HepG2 (cell line): ENCODE measurements around the gene CST4. TPM values are rescaled to one million over a fixed set of nuclear protein-coding genes. Genes with fewer than 3 reads are reported as not detected.

Experiments
- ATAC-seq: fragments of 200-7000 bp; cut with Tn5 transposase; 3 replicates; pipeline ENCODE4 v1.9.1; 2020; ENCODE audit warnings: mild to moderate bottlenecking, moderate library complexity
- BruUV-seq: library from RNA; stranded (reverse); fragments of 400-500 nt; replicated peaks from 2 replicates; lab custom pipeline; 2021; lab: Mats Ljungman, UMichigan
- CTCF ChIA-PET: fragments of 300-600 bp; formaldehyde crosslinking; extraction: SDS; loops from one replicate; lab custom pipeline; 2021; ENCODE audit warnings: low total read pairs, inconsistent platforms, low intra/inter-chr PET ratio; lab: Yijun Ruan, JAX
- POLR2A ChIA-PET: fragments of 350-600 bp; sonication (Branson Sonifier 250); formaldehyde crosslinking; loops from one replicate; lab custom pipeline; 2020; ENCODE audit warnings: antibody characterized with exemption, inconsistent platforms; lab: Yijun Ruan, JAX
- DNase-seq: peaks from one replicate; pipeline ENCODE4 v3.0.0-alpha.2; 2015; ENCODE audit warnings: low spot score
- FAIRE-seq: peaks from 3 replicates; lab custom pipeline; 2011; peaks lifted over from hg19 to GRCh38; lab: Jason Lieb, UNC
- H2AFZ ChIP-seq: one replicate; pipeline ENCODE4 v1.6.1; 2011; ENCODE audit warnings: low read length, inconsistent platforms
- H3K27ac ChIP-seq: fragments of 300-600 bp; 3 replicates; pipeline ENCODE4 v1.8.0; 2011; ENCODE audit warnings: mixed run types, mild to moderate bottlenecking, mixed read lengths, low read length, inconsistent platforms; ENCODE audit not compliant: insufficient read depth; ENCODE audit errors: extremely low read length
- H3K27me3 ChIP-seq, 2 experiments: fragments of 200-600 bp in 1 of 2; 2 replicates in 1 of 2; 3 replicates in 1 of 2; pipeline versions ENCODE4 v1.6.0 to v1.8.0; 2011; ENCODE audit warnings: low read length in 2 of 2, mild to moderate bottlenecking in 2 of 2, moderate library complexity in 2 of 2, inconsistent platforms in 1 of 2; ENCODE audit not compliant: insufficient read depth in 2 of 2, control insufficient read depth in 1 of 2
- H3K36me3 ChIP-seq, 2 experiments: fragments of 200-600 bp in 1 of 2; replicated peaks in 1 of 2; 2 replicates in 1 of 2; 3 replicates in 1 of 2; pipeline versions ENCODE4 v1.5.1 to v1.8.0; 2011; ENCODE audit warnings: low read length in 2 of 2, inconsistent platforms in 1 of 2; ENCODE audit not compliant: insufficient read depth in 2 of 2, control insufficient read depth in 1 of 2
- H3K4me1 ChIP-seq: 2 replicates; pipeline ENCODE4 v1.5.1; 2012; ENCODE audit warnings: low read length, inconsistent platforms; ENCODE audit not compliant: insufficient read depth
- H3K4me2 ChIP-seq: 2 replicates; pipeline ENCODE4 v1.6.0; 2011; ENCODE audit warnings: low read depth, low read length, inconsistent platforms
- H3K4me3 ChIP-seq, 3 experiments: fragments of 200-600 bp in 1 of 3; sonication (generic), shearing (Covaris generic) in 1 of 3; replicated peaks in 1 of 3; 2 replicates each; pipeline ENCODE4 v1.5.1; 2011 to 2016; ENCODE audit warnings: low read length in 3 of 3, inconsistent platforms in 2 of 3, low read depth in 2 of 3, mild to moderate bottlenecking in 2 of 3, control low read depth in 1 of 3, mixed read lengths in 1 of 3; ENCODE audit not compliant: insufficient read depth in 1 of 3
- H3K79me2 ChIP-seq: one replicate; pipeline ENCODE4 v1.6.1; 2011; ENCODE audit warnings: low read length, inconsistent platforms; ENCODE audit not compliant: insufficient read depth
- H3K9ac ChIP-seq: 2 replicates; pipeline ENCODE4 v1.6.0; 2011; ENCODE audit warnings: mild to moderate bottlenecking, low read depth, low read length, inconsistent platforms; ENCODE audit not compliant: insufficient read depth
- H3K9me3 ChIP-seq: 2 replicates; pipeline ENCODE4 v1.5.1; 2012; ENCODE audit warnings: mild to moderate bottlenecking, low read length
- H4K20me1 ChIP-seq: 2 replicates; pipeline ENCODE4 v1.6.0; 2011; ENCODE audit warnings: inconsistent platforms, mild to moderate bottlenecking, low read length, moderate library complexity; ENCODE audit not compliant: insufficient read depth
- ATF1 ChIP-seq: IDR thresholded peaks from 2 replicates; pipeline ENCODE4 v1.6.1; 2016; ENCODE audit warnings: mild to moderate bottlenecking, control low read depth
- ELF4 ChIP-seq: sonication (generic); formaldehyde crosslinking; IDR thresholded peaks from 2 replicates; pipeline ENCODE4 v1.5.0; 2020; ENCODE audit warnings: missing genetic modification reagents, mild to moderate bottlenecking, moderate library complexity, borderline replicate concordance
- HOXD1 ChIP-seq: sonication (generic); formaldehyde crosslinking; IDR thresholded peaks from 2 replicates; pipeline ENCODE4 v1.5.0; 2020; ENCODE audit warnings: missing genetic modification reagents
- IRX3 ChIP-seq: sonication (generic); formaldehyde crosslinking; IDR thresholded peaks from 2 replicates; pipeline ENCODE4 v1.8.1; 2023; ENCODE audit warnings: mild to moderate bottlenecking, low read depth, missing genetic modification reagents, borderline replicate concordance
- JUND ChIP-seq: sonication (generic); formaldehyde crosslinking; IDR thresholded peaks from 2 replicates; pipeline ENCODE4 v1.8.0; 2022; ENCODE audit warnings: mild to moderate bottlenecking, missing genetic modification reagents
- PAF1 ChIP-seq: IDR thresholded peaks from 2 replicates; pipeline ENCODE4 v1.6.1; 2016; ENCODE audit warnings: missing genetic modification reagents, missing compliant biosample characterization
- SAP130 ChIP-seq: IDR thresholded peaks from 2 replicates; pipeline ENCODE4 v1.6.1; 2016; ENCODE audit warnings: low read depth
- SRSF4 ChIP-seq: fragments of 200-400 bp; formaldehyde crosslinking; IDR thresholded peaks from one replicate; pipeline ENCODE4 v1.6.1; 2018; ENCODE audit warnings: mild to moderate bottlenecking, low read depth, low read length, moderate library complexity; ENCODE audit not compliant: poor library complexity, severe bottlenecking
- ZBTB1 ChIP-seq: sonication (generic); formaldehyde crosslinking; IDR thresholded peaks from 2 replicates; pipeline ENCODE4 v1.4.0; 2020; ENCODE audit warnings: missing genetic modification reagents, borderline replicate concordance
- ZNF354B ChIP-seq: sonication (generic); formaldehyde crosslinking; IDR thresholded peaks from 2 replicates; pipeline ENCODE4 v1.8.0; 2022; ENCODE audit warnings: mild to moderate bottlenecking, missing genetic modification reagents
- ZNF484 ChIP-seq: sonication (generic); formaldehyde crosslinking; IDR thresholded peaks from 2 replicates; pipeline ENCODE4 v1.5.1; 2020; ENCODE audit warnings: mild to moderate bottlenecking, low read depth, missing genetic modification reagents, borderline replicate concordance
- WGBS: methylation state at CpG from one replicate; pipeline ENCODE4 v1.1.6; 2017; ENCODE audit warnings: low lambda C conversion rate; 5-methylcytosine and 5-hydroxymethylcytosine counted together
- in situ Hi-C: cut with HindIII; loops from 2 replicates; pipeline ENCODE4 v1.10.0; 2017; ENCODE audit warnings: low pct_unique_long_range_greater_than_20kb; ENCODE audit not compliant: extremely low pct_ligation_motif_present
- intact Hi-C: fragments of 100-400 bp; cut with micrococcal nuclease; formaldehyde crosslinking; loops from one replicate; pipeline ENCODE4 v1.10.0; 2022; ENCODE audit not compliant: unreplicated experiment
- polyA plus RNA-seq, 8 experiments: library from polyadenylated mRNA; depleted of rRNA in 3 of 8; stranded (reverse) in 7 of 8; unstranded in 1 of 8; fragments of >200 nt; fragmentation: Illumina TruSeq in 4 of 8; extraction: Trizol in 4 of 8; gene quantifications; 2 replicates each; pipeline versions ENCODE4 v1.2.1 to v1.2.3, GENCODE V29; 2011 to 2016; ENCODE audit warnings: low read depth in 4 of 8, missing spikeins in 1 of 8, mixed read lengths in 1 of 8; ENCODE audit not compliant: insufficient read depth in 1 of 8
- total RNA-seq, 5 experiments: library from RNA; depleted of rRNA; stranded (reverse); fragments of >200 nt; fragmentation: Illumina TruSeq; extraction: Trizol; gene quantifications; 2 replicates each; pipeline ENCODE4 v1.2.3, GENCODE V29; 2016; ENCODE audit warnings: low read depth in 1 of 5
- TF ChIP-seq, protein P1 (sequence below): sonication (generic); formaldehyde crosslinking; IDR thresholded peaks from 2 replicates; pipeline ENCODE4 v1.4.0; 2020; ENCODE audit warnings: missing genetic modification reagents
- TF ChIP-seq, protein P2 (sequence below): sonication (generic); formaldehyde crosslinking; IDR thresholded peaks from 2 replicates; pipeline ENCODE4 v1.9.0; 2022; ENCODE audit warnings: low read depth, missing genetic modification reagents
- TF ChIP-seq, protein P3 (sequence below): sonication (generic); formaldehyde crosslinking; IDR thresholded peaks from 2 replicates; pipeline ENCODE4 v1.5.0; 2020; ENCODE audit warnings: mild to moderate bottlenecking, missing genetic modification reagents, borderline replicate concordance

The CST4 gene
- total and polyA plus RNA-seq, 2 of the 13 experiments (the other 11 are each of a cell fraction or from before 2014, with no cell fraction given), result not detected

DNA sequence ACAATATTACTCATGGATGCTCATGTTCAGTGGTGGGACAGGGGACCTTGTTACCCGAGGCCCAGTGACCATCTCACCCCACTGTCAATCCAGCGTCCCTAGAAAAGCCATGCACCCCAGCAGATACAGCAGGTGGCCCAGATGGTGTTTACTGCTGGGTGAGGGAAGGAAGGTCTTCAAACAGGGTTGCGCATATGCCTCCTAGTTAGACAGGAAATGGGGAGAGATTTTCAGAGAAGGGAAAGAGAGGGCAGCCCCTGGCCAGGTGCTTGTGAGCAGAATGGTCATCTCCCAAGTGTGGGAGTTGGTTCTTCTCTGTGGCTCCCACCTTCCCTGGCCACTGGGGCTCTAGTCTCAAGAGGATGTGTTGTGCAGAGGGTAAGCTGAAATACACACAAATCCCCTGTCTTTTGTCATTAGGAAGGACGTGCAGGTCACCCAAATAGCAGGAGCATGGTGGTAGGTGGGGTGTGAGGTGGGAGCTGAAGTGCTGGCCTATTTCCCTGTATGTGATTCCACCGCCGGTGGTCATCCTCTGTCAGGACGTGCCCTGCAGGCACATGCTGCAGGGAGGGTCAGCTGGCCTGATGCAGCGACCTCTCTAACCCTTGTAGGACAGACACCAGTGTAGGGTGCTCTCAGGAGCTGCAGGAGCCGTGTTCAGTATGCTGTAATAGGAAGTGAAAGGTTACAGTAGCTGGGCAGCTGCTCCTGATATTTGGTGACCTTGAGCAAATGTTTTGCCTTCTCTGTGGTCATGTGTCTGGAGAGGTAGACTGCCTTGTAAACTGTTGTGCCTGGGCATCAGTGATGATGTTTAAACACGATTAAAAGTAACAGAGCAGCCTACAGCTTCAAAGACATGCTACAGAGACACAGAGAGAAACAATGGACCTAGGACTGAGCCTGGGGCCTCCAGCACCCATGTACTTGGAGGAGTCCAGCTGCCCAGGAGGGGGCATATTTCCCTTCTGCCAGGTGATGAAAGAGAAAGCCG, 47.9 kb downstream of the CST4 start:
- peak overlapping the region; percentile 87 for H3K4me2 ChIP-seq
- H3K4me1 ChIP-seq, result peaks cover 59% of the 10 kb centered on the region
- ATAC-seq, result peak; percentile 39
- 11% methylated on average over 11 of the region's 11 CpGs for WGBS
- peak overlapping the region; percentile 50 for H3K9ac ChIP-seq
- H3K4me3 ChIP-seq, result peak overlapping the region; percentile 24 to 66 (median 27); a peak in 4 of 6 replicates
- H3K27ac ChIP-seq, result peak overlapping the region; percentile 48
- no peaks in the 10 kb centered on the region for H3K9me3 ChIP-seq
- H2AFZ ChIP-seq, result no peak overlapping the region
- FAIRE-seq, result peak; percentile 84
- intact Hi-C loops, result loop anchor here (1.0 kb wide), 1 partner anchor 9 kb away; no protein-coding TSS in a partner anchor
- no TSS peak for BruUV-seq
- peak; percentile 86 for DNase-seq
- H3K79me2 ChIP-seq, result peaks cover 17% of the 10 kb centered on the region
- ChIA-PET POLR2A (interaction anchor here (0.8 to 18.0 kb wide), 19 partner anchors 8 to 1129 kb away, joined by 3 to 543 read pairs (median 5); partner anchors contain the start of genes NAPB and NXT1), CTCF (interaction anchor here (1.8 to 2.1 kb wide), 2 partner anchors 25 to 28 kb away, joined by 4 to 9 read pairs; no protein-coding TSS in a partner anchor)
- no peaks in the 10 kb centered on the region; a peak in 1 of 5 replicates for H3K36me3 ChIP-seq
- H4K20me1 ChIP-seq, result peaks cover 8% of the 10 kb centered on the region; the same call in 1 of the 2 replicates
- no peaks in the 10 kb centered on the region; a peak in 1 of 5 replicates for H3K27me3 ChIP-seq
- in situ Hi-C loops, result no loop called here
- TF ChIP-seq JUND (CRISPR knock-in tag), result no peak
- TF ChIP-seq, protein P1, sequence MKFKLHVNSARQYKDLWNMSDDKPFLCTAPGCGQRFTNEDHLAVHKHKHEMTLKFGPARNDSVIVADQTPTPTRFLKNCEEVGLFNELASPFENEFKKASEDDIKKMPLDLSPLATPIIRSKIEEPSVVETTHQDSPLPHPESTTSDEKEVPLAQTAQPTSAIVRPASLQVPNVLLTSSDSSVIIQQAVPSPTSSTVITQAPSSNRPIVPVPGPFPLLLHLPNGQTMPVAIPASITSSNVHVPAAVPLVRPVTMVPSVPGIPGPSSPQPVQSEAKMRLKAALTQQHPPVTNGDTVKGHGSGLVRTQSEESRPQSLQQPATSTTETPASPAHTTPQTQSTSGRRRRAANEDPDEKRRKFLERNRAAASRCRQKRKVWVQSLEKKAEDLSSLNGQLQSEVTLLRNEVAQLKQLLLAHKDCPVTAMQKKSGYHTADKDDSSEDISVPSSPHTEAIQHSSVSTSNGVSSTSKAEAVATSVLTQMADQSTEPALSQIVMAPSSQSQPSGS (CRISPR knock-in tag), result peak; percentile 74; the same call in 1 of the 2 replicates
- TF ChIP-seq, protein P2, sequence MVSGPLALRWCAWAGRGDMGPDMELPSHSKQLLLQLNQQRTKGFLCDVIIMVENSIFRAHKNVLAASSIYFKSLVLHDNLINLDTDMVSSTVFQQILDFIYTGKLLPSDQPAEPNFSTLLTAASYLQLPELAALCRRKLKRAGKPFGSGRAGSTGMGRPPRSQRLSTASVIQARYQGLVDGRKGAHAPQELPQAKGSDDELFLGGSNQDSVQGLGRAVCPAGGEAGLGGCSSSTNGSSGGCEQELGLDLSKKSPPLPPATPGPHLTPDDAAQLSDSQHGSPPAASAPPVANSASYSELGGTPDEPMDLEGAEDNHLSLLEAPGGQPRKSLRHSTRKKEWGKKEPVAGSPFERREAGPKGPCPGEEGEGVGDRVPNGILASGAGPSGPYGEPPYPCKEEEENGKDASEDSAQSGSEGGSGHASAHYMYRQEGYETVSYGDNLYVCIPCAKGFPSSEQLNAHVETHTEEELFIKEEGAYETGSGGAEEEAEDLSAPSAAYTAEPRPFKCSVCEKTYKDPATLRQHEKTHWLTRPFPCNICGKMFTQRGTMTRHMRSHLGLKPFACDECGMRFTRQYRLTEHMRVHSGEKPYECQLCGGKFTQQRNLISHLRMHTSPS (CRISPR knock-in tag), result no peak; the same call in none of the 2 replicates
- TF ChIP-seq ZBTB1 (CRISPR knock-in tag), result no peak
- TF ChIP-seq ZNF484 (CRISPR knock-in tag), result no peak
- TF ChIP-seq, protein P3, sequence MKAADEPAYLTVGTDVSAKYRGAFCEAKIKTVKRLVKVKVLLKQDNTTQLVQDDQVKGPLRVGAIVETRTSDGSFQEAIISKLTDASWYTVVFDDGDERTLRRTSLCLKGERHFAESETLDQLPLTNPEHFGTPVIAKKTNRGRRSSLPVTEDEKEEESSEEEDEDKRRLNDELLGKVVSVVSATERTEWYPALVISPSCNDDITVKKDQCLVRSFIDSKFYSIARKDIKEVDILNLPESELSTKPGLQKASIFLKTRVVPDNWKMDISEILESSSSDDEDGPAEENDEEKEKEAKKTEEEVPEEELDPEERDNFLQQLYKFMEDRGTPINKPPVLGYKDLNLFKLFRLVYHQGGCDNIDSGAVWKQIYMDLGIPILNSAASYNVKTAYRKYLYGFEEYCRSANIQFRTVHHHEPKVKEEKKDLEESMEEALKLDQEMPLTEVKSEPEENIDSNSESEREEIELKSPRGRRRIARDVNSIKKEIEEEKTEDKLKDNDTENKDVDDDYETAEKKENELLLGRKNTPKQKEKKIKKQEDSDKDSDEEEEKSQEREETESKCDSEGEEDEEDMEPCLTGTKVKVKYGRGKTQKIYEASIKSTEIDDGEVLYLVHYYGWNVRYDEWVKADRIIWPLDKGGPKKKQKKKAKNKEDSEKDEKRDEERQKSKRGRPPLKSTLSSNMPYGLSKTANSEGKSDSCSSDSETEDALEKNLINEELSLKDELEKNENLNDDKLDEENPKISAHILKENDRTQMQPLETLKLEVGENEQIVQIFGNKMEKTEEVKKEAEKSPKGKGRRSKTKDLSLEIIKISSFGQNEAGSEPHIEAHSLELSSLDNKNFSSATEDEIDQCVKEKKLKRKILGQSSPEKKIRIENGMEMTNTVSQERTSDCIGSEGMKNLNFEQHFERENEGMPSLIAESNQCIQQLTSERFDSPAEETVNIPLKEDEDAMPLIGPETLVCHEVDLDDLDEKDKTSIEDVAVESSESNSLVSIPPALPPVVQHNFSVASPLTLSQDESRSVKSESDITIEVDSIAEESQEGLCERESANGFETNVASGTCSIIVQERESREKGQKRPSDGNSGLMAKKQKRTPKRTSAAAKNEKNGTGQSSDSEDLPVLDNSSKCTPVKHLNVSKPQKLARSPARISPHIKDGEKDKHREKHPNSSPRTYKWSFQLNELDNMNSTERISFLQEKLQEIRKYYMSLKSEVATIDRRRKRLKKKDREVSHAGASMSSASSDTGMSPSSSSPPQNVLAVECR (CRISPR knock-in tag), result peak; percentile 72; the same call in 1 of the 2 replicates
- TF ChIP-seq ELF4 (CRISPR knock-in tag), result no peak
- TF ChIP-seq SAP130 (CRISPR knock-in tag), result peak; percentile 86
- TF ChIP-seq SRSF4, result no peak
- TF ChIP-seq IRX3 (CRISPR knock-in tag), result no peak
- no peak for TF ChIP-seq ATF1 (CRISPR knock-in tag)
- TF ChIP-seq HOXD1 (CRISPR knock-in tag), result no peak
- TF ChIP-seq ZNF354B, result no peak
- no peak for TF ChIP-seq PAF1
